GM18520 (cell line): Measurements from ENCODE around the gene SOHLH1.

Source experiments
- ATAC-seq: cut with Tn5 transposase; IDR thresholded peaks from one replicate; pipeline ENCODE4 v1.9.1; 2021; ENCODE audit not compliant: unreplicated experiment

SOHLH1 gene, protein sequence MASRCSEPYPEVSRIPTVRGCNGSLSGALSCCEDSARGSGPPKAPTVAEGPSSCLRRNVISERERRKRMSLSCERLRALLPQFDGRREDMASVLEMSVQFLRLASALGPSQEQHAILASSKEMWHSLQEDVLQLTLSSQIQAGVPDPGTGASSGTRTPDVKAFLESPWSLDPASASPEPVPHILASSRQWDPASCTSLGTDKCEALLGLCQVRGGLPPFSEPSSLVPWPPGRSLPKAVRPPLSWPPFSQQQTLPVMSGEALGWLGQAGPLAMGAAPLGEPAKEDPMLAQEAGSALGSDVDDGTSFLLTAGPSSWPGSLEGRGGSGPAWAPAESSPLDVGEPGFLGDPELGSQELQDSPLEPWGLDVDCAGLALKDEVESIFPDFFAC

DNA sequence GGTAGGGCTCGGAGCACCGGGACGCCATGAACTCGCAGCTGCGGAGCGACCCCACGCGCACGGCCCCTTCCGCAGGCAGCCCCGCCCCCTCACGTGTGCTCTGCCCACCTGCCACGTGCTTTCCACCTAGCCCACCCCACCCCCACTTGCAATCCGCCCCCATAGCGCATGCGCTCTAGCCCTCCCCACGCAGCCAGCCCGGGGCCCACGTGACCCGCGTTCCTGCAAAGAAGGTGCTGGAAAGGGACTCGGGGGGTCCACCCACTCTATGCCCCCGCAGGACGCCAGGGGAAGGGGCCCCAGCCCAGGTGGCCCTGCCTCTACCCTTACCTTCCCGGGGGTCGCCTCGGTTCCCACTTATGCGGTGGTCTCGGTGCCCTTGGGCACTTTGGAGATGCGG, at the start of gene SOHLH1:
Gene SOHLH1 (minus strand): TSS at position 42 of the 400 bp plus-strand sequence. CDS start 14 bp downstream, at position 28.
- no peak for ATAC-seq

DNA sequence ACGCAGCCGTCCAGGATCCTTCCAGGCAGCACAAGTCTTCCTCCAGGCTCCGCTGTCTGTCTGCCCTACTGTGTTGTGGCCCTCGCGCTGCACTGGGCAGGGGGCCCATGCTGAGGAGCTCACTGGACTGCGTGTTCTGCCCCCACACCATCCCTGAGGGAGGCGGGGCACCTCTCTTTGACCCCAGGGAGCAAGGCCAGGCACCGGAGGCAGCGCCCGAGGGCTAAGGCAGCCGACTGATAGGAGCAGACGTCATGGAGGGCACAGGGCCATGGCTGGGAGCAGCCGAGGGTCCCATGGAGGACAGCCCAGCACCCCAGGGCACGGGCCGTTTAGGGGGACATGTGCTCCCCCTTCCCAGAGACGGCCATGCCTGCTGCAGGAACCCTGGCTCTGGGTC, 49.4 kb upstream of the SOHLH1 start:
- ATAC-seq = no peak

DNA sequence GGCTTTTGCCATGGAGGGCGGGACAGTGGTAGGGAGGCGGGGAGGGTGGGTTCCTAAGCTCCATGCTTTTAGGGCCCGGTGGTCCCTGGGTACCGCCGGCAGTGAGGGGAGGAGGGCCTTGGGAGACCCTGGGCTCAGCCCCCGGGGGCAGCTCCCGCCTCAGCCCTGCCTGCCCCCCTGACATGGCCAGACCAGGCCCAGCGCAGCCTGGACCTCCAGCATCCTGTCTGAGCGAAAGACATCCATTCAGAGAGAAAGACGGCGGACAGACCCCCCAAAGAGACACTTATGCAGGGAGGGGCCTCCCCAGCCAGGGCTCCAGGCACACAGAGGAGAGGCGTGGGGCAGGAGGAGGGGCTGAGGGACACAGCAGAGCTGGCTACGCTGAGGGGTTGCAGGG, 48.0 kb upstream of the SOHLH1 start:
- ATAC-seq = no peak

GRCh38 chr9:135746565-135746964, 47.3 kb upstream of the SOHLH1 start:
- ATAC-seq = no peak

- ATAC-seq = no peak
These were observed 46.5 kb upstream of the SOHLH1 start for GRCh38 chr9:135745686-135746324.

- ATAC-seq = no peak
These were observed 45.9 kb upstream of the SOHLH1 start for GRCh38 chr9:135745189-135745588.

DNA sequence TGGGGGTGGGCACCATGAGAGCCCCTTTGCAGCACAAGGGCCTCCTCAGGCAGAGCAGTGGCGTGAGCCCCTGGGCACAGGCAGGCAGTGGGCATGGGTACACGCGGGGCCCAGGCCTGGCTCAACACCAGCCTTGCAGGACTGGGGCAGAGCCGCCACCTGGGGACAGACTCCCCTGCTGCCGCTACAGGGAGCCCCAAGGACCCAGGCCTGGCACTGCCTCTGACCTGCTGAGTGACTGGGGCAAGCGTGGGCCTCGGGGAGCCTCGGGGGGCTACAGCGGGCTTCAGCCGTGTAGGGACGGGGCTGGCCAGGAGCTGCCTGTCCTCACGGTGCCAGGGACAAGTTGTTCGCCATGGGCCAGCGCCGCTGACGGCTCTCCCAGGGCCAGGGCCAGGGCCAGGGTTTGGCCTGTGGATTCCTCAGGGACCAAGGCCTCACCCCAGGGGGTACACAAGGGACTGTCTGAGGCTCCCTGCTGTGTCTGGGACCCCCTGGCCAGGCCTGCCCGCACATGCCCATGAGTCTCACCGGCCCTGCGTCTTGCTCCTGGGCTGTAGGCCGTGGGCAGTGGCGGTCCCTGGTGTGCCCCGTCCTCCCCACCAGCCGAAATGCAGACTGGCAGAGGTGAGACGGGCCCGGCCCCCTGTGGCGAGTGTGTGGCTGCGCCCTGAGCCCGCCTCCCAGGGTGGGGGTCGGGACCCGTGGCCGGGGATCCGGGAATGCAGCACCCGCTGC, 45.2 kb upstream of the SOHLH1 start:
- ATAC-seq = no peak

- ATAC-seq = no peak
These were observed 44.5 kb upstream of the SOHLH1 start for GRCh38 chr9:135743546-135744332.

DNA sequence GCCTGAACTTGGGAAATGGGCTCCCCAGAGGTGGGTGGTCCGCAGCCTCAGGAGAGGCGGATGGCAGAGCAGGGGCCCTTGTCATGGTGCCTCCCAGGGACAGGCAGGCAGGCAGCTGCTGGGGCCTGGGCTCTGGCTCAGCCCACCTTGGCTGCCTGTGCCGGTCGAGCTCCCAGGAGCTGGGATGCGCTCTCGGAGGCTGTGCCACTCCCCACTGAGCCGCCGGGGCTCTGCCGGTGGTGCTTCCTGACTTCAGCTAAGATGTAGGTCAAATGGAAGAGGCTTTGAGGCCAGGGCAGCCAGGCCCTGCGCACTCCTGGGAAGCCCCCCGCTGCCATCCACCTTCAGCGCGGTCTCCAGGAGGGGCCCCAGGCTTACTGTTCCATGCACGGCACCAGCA, 43.7 kb upstream of the SOHLH1 start:
- ATAC-seq = no peak

GRCh38 chr9:135741276-135742219, 42.3 kb upstream of the SOHLH1 start:
- ATAC-seq = no peak

DNA sequence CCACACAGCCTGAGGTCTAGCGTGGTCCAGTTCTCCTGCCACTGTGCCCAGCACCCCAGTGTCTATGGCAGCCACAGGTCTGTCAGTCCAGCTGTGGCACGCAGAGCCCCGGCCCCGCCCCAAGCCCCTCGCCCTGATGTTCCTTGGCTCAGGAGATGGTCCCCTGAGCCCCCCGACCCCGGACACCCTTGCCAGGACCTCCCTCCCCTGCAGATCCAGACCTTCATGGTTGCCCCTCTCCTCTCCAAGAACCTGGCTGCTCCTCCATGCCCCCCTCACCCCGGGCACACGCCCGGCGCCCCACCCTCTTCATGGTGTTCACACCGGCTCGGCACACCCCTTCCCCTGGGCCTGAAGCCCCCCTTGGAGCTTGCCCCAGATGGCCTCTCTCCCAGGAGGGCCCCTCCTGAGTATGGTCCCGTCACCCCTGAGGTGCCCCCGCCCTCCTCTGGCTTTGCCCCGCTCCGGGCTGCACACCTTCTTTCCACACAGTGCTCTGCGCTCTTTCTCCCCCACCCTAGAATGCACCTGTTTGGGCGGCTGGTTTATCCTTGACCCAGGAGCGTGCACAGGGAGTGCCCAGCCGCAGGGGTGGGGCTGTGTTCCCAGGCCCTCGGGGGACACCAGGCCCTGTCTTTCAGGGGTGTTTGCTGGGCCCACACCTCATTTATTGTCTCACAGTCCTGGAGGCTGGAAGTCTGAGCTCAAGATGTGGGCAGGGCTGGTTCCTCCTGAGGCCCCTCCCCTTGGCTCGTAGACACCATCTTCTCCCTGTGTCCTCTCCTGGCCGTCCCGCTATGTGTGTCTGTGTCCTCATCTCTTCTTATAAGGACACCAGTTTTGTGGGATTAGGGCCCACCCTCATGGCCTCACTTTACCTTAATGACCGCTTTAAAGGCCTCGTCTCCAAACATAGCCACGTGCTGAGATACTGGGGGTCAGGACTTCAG, 40.3 kb upstream of the SOHLH1 start:
- no peak for ATAC-seq

GRCh38 chr9:135737840-135738521, 38.7 kb upstream of the SOHLH1 start:
- no peak for ATAC-seq

DNA sequence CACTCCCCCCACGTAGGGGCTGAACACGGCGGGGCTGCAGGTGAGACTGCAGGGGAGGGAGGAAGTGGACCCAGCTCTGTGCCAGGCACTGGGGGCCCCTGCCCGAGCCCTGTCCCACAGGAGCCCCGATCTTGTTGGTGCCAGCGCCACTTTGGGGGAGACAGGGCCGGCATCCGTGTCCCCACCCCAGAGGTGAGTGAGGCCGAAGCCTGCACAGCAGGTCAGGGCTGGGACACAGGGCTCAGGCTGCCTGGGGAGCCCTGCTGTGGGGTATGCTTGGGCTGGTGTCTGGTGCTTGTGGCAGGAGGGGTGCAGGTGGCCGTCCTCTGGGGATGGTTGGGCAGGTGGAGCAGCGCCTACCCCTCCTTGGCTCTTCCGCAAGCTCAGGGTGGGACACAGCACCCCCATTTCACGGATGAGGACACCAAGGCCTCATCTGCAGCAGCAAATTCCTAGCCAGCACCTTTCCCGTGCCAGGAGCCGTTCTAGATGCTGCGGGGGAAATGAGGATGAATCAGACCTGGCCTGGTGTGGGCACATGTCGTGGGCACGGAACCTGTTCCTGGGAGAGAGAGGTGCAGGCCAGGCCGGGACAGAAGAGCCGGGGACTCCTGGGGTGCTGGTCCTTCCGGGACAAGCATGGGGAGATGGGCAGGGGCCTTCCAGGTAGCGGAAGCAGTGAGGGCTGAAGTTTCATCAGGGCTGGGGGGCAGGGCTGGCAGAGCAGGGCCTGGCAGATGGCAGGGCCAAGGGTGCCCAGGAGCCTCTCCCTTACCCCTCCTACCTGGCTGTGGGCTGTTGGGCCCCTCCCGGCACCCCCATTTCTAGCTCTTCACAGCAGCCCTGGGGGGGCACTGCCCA, 37.9 kb upstream of the SOHLH1 start:
- ATAC-seq = no peak

- no peak for ATAC-seq
These were observed 37.1 kb upstream of the SOHLH1 start for GRCh38 chr9:135736272-135736978.

- no peak for ATAC-seq
These were observed 35.4 kb upstream of the SOHLH1 start for GRCh38 chr9:135734616-135735144.

GRCh38 chr9:135732569-135733257, 33.4 kb upstream of the SOHLH1 start:
- no peak for ATAC-seq
